ENCODE data around the gene TAL2. TPM values are rescaled to one million over a fixed set of nuclear protein-coding genes. Genes with fewer than 3 reads are reported as not detected.

TAL2 gene
- total and polyA plus RNA-seq, 9 of the 15 experiments (the other 6 are each of a cell fraction or from before 2014, with no cell fraction given) = 0.21 to 3.7 (median 1.1) TPM; not detected in 1

GRCh38 chr9:105621001-105621400 lies 41.3 kb upstream of the TAL2 start:
- no peak overlapping the region for H3K27ac ChIP-seq (ENCODE audit: extremely low read depth, low read depth, low read length)
- POLR2A ChIA-PET = interaction anchor here (0.7 to 1.1 kb wide), 2 partner anchors 15 to 1840 kb away, joined by 3 read pairs; no protein-coding TSS in a partner anchor
- WGBS (ENCODE audit: insufficient coverage, low coverage, missing lambda C conversion rate) = 80% methylated on average over 2 of the region's 2 CpGs
- H3K4me1 ChIP-seq (replicated peaks in 1 of 2; ENCODE audit: control insufficient read depth in 2 of 2, insufficient read depth in 2 of 2, low read length in 2 of 2) = no peaks in the 10 kb centered on the region
- H3K36me3 ChIP-seq (ENCODE audit: control insufficient read depth, insufficient read depth, low read length) = no peaks in the 10 kb centered on the region
- H3K9me3 ChIP-seq (replicated peaks; ENCODE audit: control insufficient read depth, insufficient read depth, low read depth, low read length) = no peaks in the 10 kb centered on the region
- H3K4me2 ChIP-seq (ENCODE audit: insufficient read depth, low read length) = no peak overlapping the region
- no peak overlapping the region for H3K9ac ChIP-seq (ENCODE audit: insufficient read depth in 1 of 2, low read depth in 2 of 2, low read length in 2 of 2)
- H4K20me1 ChIP-seq (replicated peaks; ENCODE audit: control insufficient read depth, insufficient read depth, low read length) = no peaks in the 10 kb centered on the region
- no peaks in the 10 kb centered on the region for H3K79me2 ChIP-seq (ENCODE audit: control insufficient read depth, insufficient read depth, low read length)
- no peaks in the 10 kb centered on the region for H3K9me1 ChIP-seq (ENCODE audit: control insufficient read depth, insufficient read depth, low read length)
- in situ Hi-C loops (cut with MboI) = loop anchor here (25.0 kb wide), 1 partner anchor 216 kb away; no protein-coding TSS in a partner anchor
- no peak for FAIRE-seq
- H2AFZ ChIP-seq (ENCODE audit: low read depth, low read length) = no peak overlapping the region
- H3K27me3 ChIP-seq (ENCODE audit: control insufficient read depth in 2 of 2, insufficient read depth in 2 of 2, low read length in 2 of 2) = no peaks in the 10 kb centered on the region
- intact Hi-C loops (cut with micrococcal nuclease) = no loop called here
- no peak for ATAC-seq
- CTCF ChIA-PET (ENCODE audit: low intra/inter-chr PET ratio) = no interaction called here
- DNase-seq (ENCODE audit: extremely low read depth in 1 of 4, low spot score in 3 of 4) = no peak
- no TSS peak for BruUV-seq (replicated peaks)
- TF ChIP-seq PRMT5 (CRISPR knock-in tag; IDR thresholded peaks at IDR 0.05) (no peak), CC2D1A (IDR thresholded peaks at IDR 0.05) (no peak), RBM22 (IDR thresholded peaks at IDR 0.05; ENCODE audit: low read depth, low read length, poor library complexity, severe bottlenecking) (no peak), SRSF3 (IDR thresholded peaks at IDR 0.05; ENCODE audit: insufficient read depth, low read length) (no peak), HOMEZ (CRISPR knock-in tag; IDR thresholded peaks at IDR 0.05) (no peak), ZNF324 (CRISPR knock-in tag; IDR thresholded peaks at IDR 0.05) (no peak), FOXP1 (CRISPR knock-in tag; IDR thresholded peaks at IDR 0.05) (no peak), NKRF (IDR thresholded peaks at IDR 0.05; ENCODE audit: borderline replicate concordance) (no peak), ZBTB1 (CRISPR knock-in tag; IDR thresholded peaks at IDR 0.05; ENCODE audit: borderline replicate concordance, low read depth) (no peak), BACH1 (tag; IDR thresholded peaks at IDR 0.05) (no peak)
- no peak overlapping the region for H3K4me3 ChIP-seq

All from K562 (cell line).